HL-60 (cell line): Measurements from ENCODE around the gene C5orf46.

ENCODE experiments used
- DNase-seq, 2 experiments: peaks; one replicate each; pipeline ENCODE4 v3.0.0-alpha.2; 2010 to 2020; ENCODE audit warnings: low read depth in 1 of 2, low spot score in 1 of 2
- H3K27ac ChIP-seq: fragments of 250-450 bp; sonication (Bioruptor Pico); replicated peaks from 2 replicates; pipeline ENCODE4 v1.5.1; 2020; ENCODE audit warnings: mild to moderate bottlenecking, moderate library complexity
- H3K27me3 ChIP-seq: fragments of 250-450 bp; sonication (Bioruptor Pico); 2 replicates; pipeline ENCODE4 v1.5.1; 2021; ENCODE audit warnings: mild to moderate bottlenecking, moderate library complexity; ENCODE audit not compliant: insufficient read depth, poor library complexity, severe bottlenecking
- H3K4me3 ChIP-seq: replicated peaks from 2 replicates; pipeline ENCODE4 v1.5.1; 2011; ENCODE audit warnings: mild to moderate bottlenecking, control low read depth, low read length; ENCODE audit not compliant: insufficient read depth
- CTCF ChIP-seq: IDR thresholded peaks from one replicate; pipeline ENCODE4 v1.5.1; 2011; ENCODE audit warnings: low read length, control low read depth, inconsistent platforms; ENCODE audit not compliant: insufficient read depth
- GABPA ChIP-seq: IDR thresholded peaks from 2 replicates; pipeline ENCODE4 v1.6.1; 2012; ENCODE audit warnings: low read depth
- POLR2AphosphoS5 ChIP-seq: IDR thresholded peaks from 2 replicates; pipeline ENCODE4 v1.6.1; 2012; ENCODE audit warnings: low read depth
- SPI1 ChIP-seq: IDR thresholded peaks from 2 replicates; pipeline ENCODE4 v1.6.1; 2012; ENCODE audit warnings: low read depth, mild to moderate bottlenecking, borderline replicate concordance
- TF ChIP-seq, protein P1 (sequence below): IDR thresholded peaks from 2 replicates; pipeline ENCODE4 v1.6.1; 2012; ENCODE audit warnings: low read depth; ENCODE audit not compliant: insufficient replicate concordance

The C5orf46 gene

DNA sequence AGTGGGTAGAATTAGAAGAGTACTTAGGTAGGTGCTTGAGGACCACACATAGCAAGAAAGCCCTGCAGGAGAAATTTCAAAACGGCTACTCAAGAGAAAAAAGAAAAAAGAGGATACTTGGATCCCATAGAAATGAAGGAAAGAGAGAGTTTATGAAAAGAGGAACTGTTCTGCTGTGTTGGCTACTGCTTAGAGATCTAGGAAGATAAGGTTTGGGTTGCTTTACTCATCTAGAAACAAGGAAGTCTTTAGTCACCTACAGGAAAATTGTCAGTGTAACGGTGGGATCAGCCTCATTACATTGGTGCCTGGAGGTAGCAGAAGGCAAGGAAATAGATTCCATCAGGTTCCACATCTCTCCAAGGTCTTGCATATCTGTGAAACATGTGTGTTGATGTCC is 14.8 kb upstream of the C5orf46 start:
- H3K4me3 ChIP-seq: no peak overlapping the region
- TF ChIP-seq, protein P1, sequence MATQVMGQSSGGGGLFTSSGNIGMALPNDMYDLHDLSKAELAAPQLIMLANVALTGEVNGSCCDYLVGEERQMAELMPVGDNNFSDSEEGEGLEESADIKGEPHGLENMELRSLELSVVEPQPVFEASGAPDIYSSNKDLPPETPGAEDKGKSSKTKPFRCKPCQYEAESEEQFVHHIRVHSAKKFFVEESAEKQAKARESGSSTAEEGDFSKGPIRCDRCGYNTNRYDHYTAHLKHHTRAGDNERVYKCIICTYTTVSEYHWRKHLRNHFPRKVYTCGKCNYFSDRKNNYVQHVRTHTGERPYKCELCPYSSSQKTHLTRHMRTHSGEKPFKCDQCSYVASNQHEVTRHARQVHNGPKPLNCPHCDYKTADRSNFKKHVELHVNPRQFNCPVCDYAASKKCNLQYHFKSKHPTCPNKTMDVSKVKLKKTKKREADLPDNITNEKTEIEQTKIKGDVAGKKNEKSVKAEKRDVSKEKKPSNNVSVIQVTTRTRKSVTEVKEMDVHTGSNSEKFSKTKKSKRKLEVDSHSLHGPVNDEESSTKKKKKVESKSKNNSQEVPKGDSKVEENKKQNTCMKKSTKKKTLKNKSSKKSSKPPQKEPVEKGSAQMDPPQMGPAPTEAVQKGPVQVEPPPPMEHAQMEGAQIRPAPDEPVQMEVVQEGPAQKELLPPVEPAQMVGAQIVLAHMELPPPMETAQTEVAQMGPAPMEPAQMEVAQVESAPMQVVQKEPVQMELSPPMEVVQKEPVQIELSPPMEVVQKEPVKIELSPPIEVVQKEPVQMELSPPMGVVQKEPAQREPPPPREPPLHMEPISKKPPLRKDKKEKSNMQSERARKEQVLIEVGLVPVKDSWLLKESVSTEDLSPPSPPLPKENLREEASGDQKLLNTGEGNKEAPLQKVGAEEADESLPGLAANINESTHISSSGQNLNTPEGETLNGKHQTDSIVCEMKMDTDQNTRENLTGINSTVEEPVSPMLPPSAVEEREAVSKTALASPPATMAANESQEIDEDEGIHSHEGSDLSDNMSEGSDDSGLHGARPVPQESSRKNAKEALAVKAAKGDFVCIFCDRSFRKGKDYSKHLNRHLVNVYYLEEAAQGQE: no peak
- TF ChIP-seq SPI1: peak; percentile 98
- DNase-seq: peak in 1 of 2 experiments; percentile 31
- no peaks in the 10 kb centered on the region for H3K27me3 ChIP-seq
- peak overlapping the region; percentile 24 for H3K27ac ChIP-seq

DNA sequence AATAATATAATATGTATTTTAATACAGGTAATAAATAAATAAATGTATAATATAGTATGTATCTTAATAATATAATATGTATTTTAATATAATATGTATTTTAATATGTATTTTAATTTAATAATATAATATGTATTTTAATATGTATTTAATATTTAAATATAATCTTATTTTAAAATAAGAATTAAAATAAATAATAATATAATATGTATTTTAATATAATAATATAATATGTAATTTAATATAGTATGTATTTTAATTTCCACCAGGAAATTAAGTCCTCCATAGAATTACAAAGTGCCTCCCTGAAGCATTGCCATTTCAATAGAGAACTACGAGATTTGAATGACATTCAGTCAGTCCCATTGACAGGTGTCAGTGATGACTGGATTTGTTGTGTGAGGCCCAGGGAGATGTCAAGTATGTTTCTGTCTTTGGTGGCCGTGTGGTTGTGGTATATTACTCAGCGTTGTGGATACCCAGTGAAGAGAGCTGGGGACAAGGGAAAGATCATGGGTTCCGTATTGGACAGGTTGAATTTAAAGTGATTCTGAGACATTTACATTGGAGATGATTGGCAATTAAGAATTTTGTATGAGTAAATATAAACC is 14.2 kb upstream of the C5orf46 start:
- Histone ChIP-seq H3K27ac (no peak overlapping the region), H3K27me3 (no peaks in the 10 kb centered on the region), H3K4me3 (no peak overlapping the region)
- DNase-seq: no peak
- TF ChIP-seq POLR2AphosphoS5 (no peak), CTCF (no peak), SPI1 (no peak), GABPA (no peak)
- TF ChIP-seq, protein P1: no peak

GRCh38 chr5:147918899-147919298 is 12.6 kb upstream of the C5orf46 start:
- Histone ChIP-seq H3K27me3 (no peaks in the 10 kb centered on the region), H3K4me3 (no peak overlapping the region), H3K27ac (no peak overlapping the region)
- TF ChIP-seq CTCF (no peak), POLR2AphosphoS5 (no peak), GABPA (no peak)
- TF ChIP-seq, protein P1: no peak
- no peak for DNase-seq
